ACC112 (cell line): ENCODE results near the gene LNPEP.

Experiments
- H2AFZ ChIP-seq: fragments of 200-600 bp; sonication (generic); one replicate; pipeline ENCODE4 v1.6.0; 2017; ENCODE audit warnings: antibody characterized with exemption, low read length; ENCODE audit not compliant: unreplicated experiment
- H3K27ac ChIP-seq: fragments of 200-600 bp; sonication (generic); 2 replicates; pipeline ENCODE4 v1.5.1; 2014; ENCODE audit warnings: low read depth, mild to moderate bottlenecking, antibody characterized with exemption, low read length, moderate library complexity
- H3K27me3 ChIP-seq: fragments of 200-600 bp; sonication (generic); 2 replicates; pipeline ENCODE4 v1.6.1; 2014; ENCODE audit warnings: mild to moderate bottlenecking, antibody characterized with exemption, low read length, moderate library complexity, mixed read lengths; ENCODE audit not compliant: insufficient read depth
- H3K36me3 ChIP-seq: fragments of 200-600 bp; sonication (generic); 2 replicates; pipeline ENCODE4 v1.6.1; 2016; ENCODE audit warnings: mild to moderate bottlenecking, antibody characterized with exemption, low read length, moderate library complexity, mixed read lengths; ENCODE audit not compliant: insufficient read depth
- H3K4me1 ChIP-seq: fragments of 200-600 bp; sonication (generic); one replicate; pipeline ENCODE4 v1.6.1; 2016; ENCODE audit warnings: low read length, mixed read lengths; ENCODE audit not compliant: insufficient read depth, unreplicated experiment, control insufficient read depth
- H3K4me3 ChIP-seq: fragments of 200-600 bp; sonication (generic); 2 replicates; pipeline ENCODE4 v1.5.1; 2014; ENCODE audit warnings: mild to moderate bottlenecking, low read depth, low read length
- H3K79me2 ChIP-seq: fragments of 200-600 bp; sonication (generic); one replicate; pipeline ENCODE4 v1.6.0; 2016; ENCODE audit warnings: low read length; ENCODE audit not compliant: control insufficient read depth, unreplicated experiment, insufficient read depth

Gene LNPEP

GRCh38 chr5:96958977-96959376 lies 23.1 kb downstream of the LNPEP start:
- Histone ChIP-seq H3K36me3 (peaks cover 4% of the 10 kb centered on the region; the same call in 1 of the 2 replicates), H3K27me3 (no peaks in the 10 kb centered on the region), H3K4me1 (peaks cover 31% of the 10 kb centered on the region), H3K4me3 (no peak overlapping the region), H3K79me2 (peaks cover 39% of the 10 kb centered on the region), H2AFZ (no peak overlapping the region), H3K27ac (no peak overlapping the region)

DNA sequence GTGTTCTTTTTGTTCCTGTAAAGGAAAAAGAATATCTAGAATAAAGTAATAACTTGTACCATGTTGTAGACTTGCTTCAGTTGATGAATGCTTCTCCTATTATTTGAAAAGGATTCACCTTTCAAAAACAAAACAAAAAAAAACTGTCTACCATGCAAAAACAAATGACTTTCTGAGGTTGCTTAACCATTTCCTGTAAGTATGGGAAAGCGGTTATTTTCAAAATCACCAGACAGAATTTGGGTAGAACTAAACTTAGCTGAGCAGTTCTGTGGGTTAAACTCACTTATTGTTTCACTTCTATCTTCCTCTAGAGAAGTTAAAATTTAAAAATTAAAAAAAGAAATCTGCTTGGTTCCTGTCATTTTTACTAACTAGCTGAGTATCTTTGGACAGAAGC lies 25.2 kb downstream of the LNPEP start:
- Histone ChIP-seq H3K27me3 (no peaks in the 10 kb centered on the region), H2AFZ (no peak overlapping the region), H3K4me3 (no peak overlapping the region), H3K79me2 (peaks cover 50% of the 10 kb centered on the region), H3K4me1 (peaks cover 31% of the 10 kb centered on the region), H3K36me3 (peaks cover 4% of the 10 kb centered on the region; the same call in 1 of the 2 replicates), H3K27ac (0 out of 2 replicates have a peak overlapping the region, but pooled peaks have one; percentile 24)

- no peaks in the 10 kb centered on the region for H3K27me3 ChIP-seq
- H3K36me3 ChIP-seq, result peaks cover 4% of the 10 kb centered on the region; the same call in 1 of the 2 replicates
- H2AFZ ChIP-seq, result no peak overlapping the region
- peaks cover 31% of the 10 kb centered on the region for H3K4me1 ChIP-seq
- no peak overlapping the region for H3K4me3 ChIP-seq
- H3K27ac ChIP-seq, result peak overlapping the region; percentile 47; the same call in 1 of the 2 replicates
- H3K79me2 ChIP-seq, result peaks cover 48% of the 10 kb centered on the region
These were observed 26.7 kb downstream of the LNPEP start for GRCh38 chr5:96962540-96962991.

GRCh38 chr5:96963267-96963666 lies 27.4 kb downstream of the LNPEP start:
- H3K79me2 ChIP-seq, result peaks cover 45% of the 10 kb centered on the region
- peak overlapping the region; percentile 47 for H3K27ac ChIP-seq
- H3K4me1 ChIP-seq, result peaks cover 37% of the 10 kb centered on the region
- H3K36me3 ChIP-seq, result peaks cover 3% of the 10 kb centered on the region; the same call in 1 of the 2 replicates
- no peak overlapping the region for H2AFZ ChIP-seq
- H3K4me3 ChIP-seq, result no peak overlapping the region
- H3K27me3 ChIP-seq, result no peaks in the 10 kb centered on the region

DNA sequence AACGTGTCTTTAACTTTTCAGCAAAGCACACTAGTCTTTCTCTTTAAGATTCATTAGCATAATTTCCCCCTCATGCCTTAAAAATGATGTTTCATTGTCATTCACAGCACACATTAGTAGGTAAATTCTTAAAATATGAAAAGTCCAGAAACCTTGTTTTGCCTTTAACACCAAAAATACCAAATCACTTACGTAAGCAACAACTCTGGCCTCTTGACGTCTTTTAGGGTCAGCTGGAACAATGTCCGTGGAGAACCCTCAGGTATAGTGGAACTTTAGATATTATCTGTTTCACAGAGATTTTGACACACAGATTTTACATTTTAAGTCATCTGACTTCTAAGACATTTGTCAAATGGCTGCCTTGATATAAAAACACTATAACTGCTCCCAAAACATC lies 30.9 kb downstream of the LNPEP start:
- H3K36me3 ChIP-seq, result no peaks in the 10 kb centered on the region
- H3K27ac ChIP-seq, result no peak overlapping the region
- no peak overlapping the region for H3K4me3 ChIP-seq
- no peak overlapping the region for H2AFZ ChIP-seq
- H3K27me3 ChIP-seq, result no peaks in the 10 kb centered on the region
- peaks cover 64% of the 10 kb centered on the region for H3K79me2 ChIP-seq
- H3K4me1 ChIP-seq, result peaks cover 38% of the 10 kb centered on the region

DNA sequence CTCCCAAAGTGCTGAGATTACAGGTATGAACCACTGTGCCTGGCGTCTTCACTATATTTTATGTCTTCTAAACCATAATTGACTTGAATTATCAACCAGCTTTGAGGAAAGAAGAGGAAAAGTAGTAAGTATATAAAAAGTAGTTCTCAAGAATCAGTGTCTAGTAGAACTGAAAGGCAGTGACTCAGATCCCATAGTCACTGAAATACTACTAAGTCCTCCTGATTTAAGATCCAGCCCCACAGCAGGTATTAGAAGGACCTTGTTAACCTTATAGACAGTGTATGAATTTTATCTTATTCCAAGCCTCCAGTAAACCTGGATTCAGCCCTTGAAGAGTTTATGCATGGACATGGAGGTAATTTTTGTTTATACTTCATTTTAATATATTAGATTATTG lies 31.5 kb downstream of the LNPEP start:
- H3K36me3 ChIP-seq, result no peaks in the 10 kb centered on the region
- H3K79me2 ChIP-seq, result peaks cover 66% of the 10 kb centered on the region
- no peak overlapping the region for H2AFZ ChIP-seq
- H3K4me1 ChIP-seq, result peaks cover 32% of the 10 kb centered on the region
- no peaks in the 10 kb centered on the region for H3K27me3 ChIP-seq
- H3K4me3 ChIP-seq, result no peak overlapping the region
- H3K27ac ChIP-seq, result 0 out of 2 replicates have a peak overlapping the region, but pooled peaks have one; percentile 2

DNA sequence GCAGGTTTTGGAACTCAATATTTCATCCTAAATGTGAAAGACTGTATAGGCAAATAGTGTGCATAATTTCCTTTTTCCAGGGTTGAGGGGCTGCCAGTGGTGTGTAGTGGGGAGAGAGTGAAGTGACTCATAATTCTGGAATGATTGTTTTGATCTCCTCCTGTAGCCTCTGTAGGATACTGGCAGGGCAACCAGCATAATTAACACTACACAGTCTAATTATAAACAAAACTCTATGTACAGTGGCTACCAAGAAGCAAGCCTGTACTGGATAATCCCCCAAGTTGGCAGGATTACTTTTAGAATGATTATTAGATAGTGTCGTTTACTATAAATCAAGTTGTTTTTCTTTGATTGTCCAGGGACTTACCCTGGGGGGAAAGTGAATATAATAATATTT lies 32.2 kb downstream of the LNPEP start:
- 0 out of 2 replicates have a peak overlapping the region, but pooled peaks have one; percentile 2 for H3K4me3 ChIP-seq

DNA sequence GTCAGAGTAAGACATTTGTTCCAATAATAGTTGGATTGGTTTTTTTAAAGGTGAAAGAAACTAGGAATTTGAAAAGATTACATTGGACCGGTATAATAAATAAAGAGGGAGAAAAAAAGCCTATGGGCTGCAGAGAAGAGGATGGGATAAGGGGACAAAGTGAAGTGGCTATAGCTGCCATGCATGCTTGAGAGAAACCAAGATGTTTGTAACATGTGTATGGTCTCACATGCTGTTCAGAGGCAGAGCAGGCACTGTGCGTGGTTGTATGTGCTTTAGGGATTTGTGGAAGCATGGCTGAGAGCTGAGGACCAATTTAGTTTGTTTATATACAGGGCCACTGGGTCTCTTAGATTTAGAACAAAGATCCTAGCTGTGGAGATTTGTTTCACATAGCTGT lies 32.7 kb downstream of the LNPEP start:
- peaks cover 20% of the 10 kb centered on the region for H3K4me1 ChIP-seq

More for the DNA sequence above, 32.2 kb downstream of the LNPEP start:
- Histone ChIP-seq H3K27me3 (no peaks in the 10 kb centered on the region), H2AFZ (no peak overlapping the region), H3K36me3 (no peaks in the 10 kb centered on the region), H3K4me1 (peaks cover 25% of the 10 kb centered on the region), H3K27ac (peak overlapping the region; percentile 2; the same call in 1 of the 2 replicates), H3K79me2 (peaks cover 72% of the 10 kb centered on the region)

DNA sequence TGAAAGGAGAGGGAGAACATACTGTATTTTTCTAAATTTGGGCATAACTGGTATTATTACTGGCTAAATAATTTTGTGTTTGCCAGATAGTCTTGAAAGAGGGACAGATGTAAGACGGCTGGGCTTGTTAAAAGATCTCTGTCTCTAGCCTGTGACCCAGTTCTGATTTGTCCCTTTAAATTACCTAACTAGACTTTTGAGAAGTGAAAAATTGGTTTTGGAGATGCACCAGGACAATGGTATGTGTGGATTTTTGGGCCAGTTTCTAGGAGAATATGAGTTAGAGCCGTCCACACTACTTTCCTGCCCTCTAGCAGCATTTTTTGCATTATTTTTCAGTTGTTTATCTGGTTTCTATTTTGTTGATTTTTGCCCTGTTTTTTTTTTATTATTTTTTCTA lies 33.5 kb downstream of the LNPEP start:
- Histone ChIP-seq H3K36me3 (no peaks in the 10 kb centered on the region), H3K27me3 (no peaks in the 10 kb centered on the region), H2AFZ (no peak overlapping the region), H3K27ac (no peak overlapping the region), H3K79me2 (peaks cover 76% of the 10 kb centered on the region), H3K4me3 (no peak overlapping the region), H3K4me1 (peaks cover 17% of the 10 kb centered on the region)

More for the DNA sequence above, 32.7 kb downstream of the LNPEP start:
- Histone ChIP-seq H3K4me3 (0 out of 2 replicates have a peak overlapping the region, but pooled peaks have one; percentile 2), H3K27me3 (no peaks in the 10 kb centered on the region), H3K36me3 (no peaks in the 10 kb centered on the region), H3K27ac (peak overlapping the region; percentile 2; the same call in 1 of the 2 replicates), H2AFZ (no peak overlapping the region), H3K79me2 (peaks cover 74% of the 10 kb centered on the region)

- H3K36me3 ChIP-seq, result no peaks in the 10 kb centered on the region
These were observed 36.9 kb downstream of the LNPEP start for GRCh38 chr5:96972599-96973334.

More at GRCh38 chr5:96972599-96973334, 36.9 kb downstream of the LNPEP start:
- Histone ChIP-seq H3K27me3 (no peaks in the 10 kb centered on the region), H3K79me2 (peaks cover 77% of the 10 kb centered on the region), H3K4me3 (no peak overlapping the region), H3K4me1 (peaks cover 32% of the 10 kb centered on the region), H3K27ac (no peak overlapping the region), H2AFZ (no peak overlapping the region)
